ENCODE measurements around the gene MYO1D.

MYO1D gene

GRCh38 chr17:32609884-32610650 is 266.9 kb downstream of the MYO1D start:
- no peak for DNase-seq

GRCh38 chr17:32609085-32609484 is 267.8 kb downstream of the MYO1D start:
- DNase-seq: peak; percentile 47

- no peak for DNase-seq
Measured at GRCh38 chr17:32608267-32608666, 268.7 kb downstream of the MYO1D start.

GRCh38 chr17:32604966-32605365 is 272.0 kb downstream of the MYO1D start:
- no peak for DNase-seq

- no peak for DNase-seq
Measured at GRCh38 chr17:32602396-32602795, 274.5 kb downstream of the MYO1D start.

GRCh38 chr17:32601866-32602265 is 275.1 kb downstream of the MYO1D start:
- no peak for DNase-seq

GRCh38 chr17:32596628-32597027 is 280.3 kb downstream of the MYO1D start:
- no peak for DNase-seq

GRCh38 chr17:32596206-32596605 is 280.7 kb downstream of the MYO1D start:
- no peak for DNase-seq

- no peak for DNase-seq
Measured at GRCh38 chr17:32593003-32593402, 283.9 kb downstream of the MYO1D start.

GRCh38 chr17:32591405-32591804 is 285.5 kb downstream of the MYO1D start:
- no peak for DNase-seq

- DNase-seq: peak; percentile 84
Measured at GRCh38 chr17:32590974-32591373, 285.9 kb downstream of the MYO1D start.

- no peak for DNase-seq
Measured at GRCh38 chr17:32588982-32589381, 287.9 kb downstream of the MYO1D start.

- DNase-seq: no peak
Measured at GRCh38 chr17:32588135-32588534, 288.8 kb downstream of the MYO1D start.

- DNase-seq: no peak
Measured at GRCh38 chr17:32586666-32587065, 290.3 kb downstream of the MYO1D start.

- no peak for DNase-seq
Measured at GRCh38 chr17:32584792-32585191, 292.1 kb downstream of the MYO1D start.

GRCh38 chr17:32583053-32583452 is 293.9 kb downstream of the MYO1D start:
- no peak for DNase-seq

- DNase-seq: no peak
Measured at GRCh38 chr17:32575852-32576251, 301.1 kb downstream of the MYO1D start.

- DNase-seq: no peak
Measured at GRCh38 chr17:32570081-32570396, 306.9 kb downstream of the MYO1D start.

- no peak for DNase-seq
Measured at GRCh38 chr17:32569171-32570080, 307.5 kb downstream of the MYO1D start.

- no peak for DNase-seq
Measured at GRCh38 chr17:32568705-32569104, 308.2 kb downstream of the MYO1D start.

GRCh38 chr17:32567511-32567910 is 309.4 kb downstream of the MYO1D start:
- no peak for DNase-seq

- no peak for DNase-seq
Measured at GRCh38 chr17:32567086-32567485, 309.8 kb downstream of the MYO1D start.

- no peak for DNase-seq
Measured at GRCh38 chr17:32566303-32566702, 310.6 kb downstream of the MYO1D start.

GRCh38 chr17:32565401-32565800 is 311.5 kb downstream of the MYO1D start:
- DNase-seq: no peak
